PC-3 (cell line): ENCODE measurements around the gene LRRFIP1. TPM values are rescaled to one million over a fixed set of nuclear protein-coding genes. Genes with fewer than 3 reads are reported as not detected.

ENCODE experiments used
- ATAC-seq: fragments of 200-7000 bp; cut with Tn5 transposase; 2 replicates; pipeline ENCODE4 v1.9.1; 2020; ENCODE audit warnings: mild to moderate bottlenecking, moderate library complexity
- BruUV-seq: library from RNA; stranded (reverse); fragments of 400-500 nt; replicated peaks from 2 replicates; lab custom pipeline; 2021; lab: Mats Ljungman, UMichigan
- CTCF ChIA-PET: fragments of 300-600 bp; sonication (Branson Sonifier 250); formaldehyde crosslinking; loops from one replicate; lab custom pipeline; 2022; ENCODE audit warnings: antibody characterized with exemption; lab: Charles Lee
- POLR2A ChIA-PET: fragments of 300-600 bp; sonication (Branson Sonifier 250); formaldehyde crosslinking; loops from one replicate; lab custom pipeline; 2022; ENCODE audit warnings: antibody characterized with exemption; ENCODE audit not compliant: unreplicated experiment; lab: Charles Lee
- DNase-seq: peaks from one replicate; pipeline ENCODE4 v3.0.0-alpha.2; 2015
- H2AFZ ChIP-seq: fragments of 300-600 bp; sonication (generic); 2 replicates; pipeline ENCODE4 v1.6.0; 2016; ENCODE audit warnings: antibody characterized with exemption, low read length
- H3F3A ChIP-seq: fragments of 300-600 bp; sonication (generic); one replicate; pipeline ENCODE4 v1.6.0; 2017; ENCODE audit warnings: antibody characterized with exemption, low read length, control low read depth, mild to moderate bottlenecking; ENCODE audit not compliant: unreplicated experiment
- H3K27ac ChIP-seq: fragments of 300-600 bp; sonication (generic); 2 replicates; pipeline ENCODE4 v1.5.1; 2016; ENCODE audit warnings: mild to moderate bottlenecking, low read length
- H3K27me3 ChIP-seq: fragments of 300-600 bp; sonication (generic); 2 replicates; pipeline ENCODE4 v1.6.1; 2016; ENCODE audit warnings: low read length, mixed read lengths
- H3K36me3 ChIP-seq: fragments of 300-600 bp; sonication (generic); 2 replicates; pipeline ENCODE4 v1.6.1; 2016; ENCODE audit warnings: low read depth, mixed run types, low read length, mixed read lengths
- H3K4me1 ChIP-seq: fragments of 300-600 bp; sonication (generic); 2 replicates; pipeline ENCODE4 v1.5.1; 2016; ENCODE audit warnings: low read length; ENCODE audit not compliant: insufficient read depth
- H3K4me2 ChIP-seq: fragments of 300-600 bp; sonication (generic); 2 replicates; pipeline ENCODE4 v1.6.0; 2016; ENCODE audit warnings: low read length
- H3K4me3 ChIP-seq: fragments of 300-600 bp; sonication (generic); 2 replicates; pipeline ENCODE4 v1.5.1; 2016; ENCODE audit warnings: mild to moderate bottlenecking, low read length, mixed read lengths
- H3K79me2 ChIP-seq: fragments of 300-600 bp; sonication (generic); 2 replicates; pipeline ENCODE4 v1.6.1; 2017; ENCODE audit warnings: low read length, mixed read lengths
- H3K9ac ChIP-seq: fragments of 300-600 bp; sonication (generic); 2 replicates; pipeline ENCODE4 v1.6.0; 2016; ENCODE audit warnings: mild to moderate bottlenecking, low read length
- H3K9me2 ChIP-seq: fragments of 300-600 bp; sonication (generic); replicated peaks from 2 replicates; pipeline ENCODE4 v1.6.1; 2016; ENCODE audit warnings: mixed run types, low read length, mixed read lengths
- H3K9me3 ChIP-seq: fragments of 300-600 bp; sonication (generic); 2 replicates; pipeline ENCODE4 v1.6.1; 2016; ENCODE audit warnings: low read length, mixed read lengths
- H4K20me1 ChIP-seq: fragments of 300-600 bp; sonication (generic); 2 replicates; pipeline ENCODE4 v1.6.1; 2016; ENCODE audit warnings: low read length, mixed read lengths
- EZH2 ChIP-seq: fragments of 300-600 bp; sonication (generic); IDR thresholded peaks from one replicate; pipeline ENCODE4 v1.6.1; 2017; ENCODE audit warnings: antibody characterized with exemption, mild to moderate bottlenecking, low read length; ENCODE audit not compliant: unreplicated experiment
- EZH2phosphoT487 ChIP-seq: fragments of 300-600 bp; sonication (generic); IDR thresholded peaks from 2 replicates; pipeline ENCODE4 v1.6.1; 2018; ENCODE audit warnings: mild to moderate bottlenecking, antibody characterized with exemption, low read length, borderline replicate concordance
- intact Hi-C: fragments of 100-400 bp; cut with micrococcal nuclease; formaldehyde crosslinking; loops from 2 replicates; pipeline ENCODE4 v1.9.0; 2023
- total RNA-seq: library from RNA; depleted of rRNA; stranded (reverse); fragments of >200 nt; gene quantifications from 2 replicates; pipeline ENCODE4 v1.2.3, GENCODE V29; 2014
- TF ChIP-seq, protein P1 (sequence below): fragments of 300-600 bp; sonication (generic); conservative IDR thresholded peaks from 2 replicates; pipeline ENCODE4 v1.5.1; 2017; ENCODE audit warnings: antibody characterized with exemption, low read depth, mild to moderate bottlenecking, low read length

The LRRFIP1 gene
- total RNA-seq, 1 experiment from 2014 or later: 87.8 TPM

DNA sequence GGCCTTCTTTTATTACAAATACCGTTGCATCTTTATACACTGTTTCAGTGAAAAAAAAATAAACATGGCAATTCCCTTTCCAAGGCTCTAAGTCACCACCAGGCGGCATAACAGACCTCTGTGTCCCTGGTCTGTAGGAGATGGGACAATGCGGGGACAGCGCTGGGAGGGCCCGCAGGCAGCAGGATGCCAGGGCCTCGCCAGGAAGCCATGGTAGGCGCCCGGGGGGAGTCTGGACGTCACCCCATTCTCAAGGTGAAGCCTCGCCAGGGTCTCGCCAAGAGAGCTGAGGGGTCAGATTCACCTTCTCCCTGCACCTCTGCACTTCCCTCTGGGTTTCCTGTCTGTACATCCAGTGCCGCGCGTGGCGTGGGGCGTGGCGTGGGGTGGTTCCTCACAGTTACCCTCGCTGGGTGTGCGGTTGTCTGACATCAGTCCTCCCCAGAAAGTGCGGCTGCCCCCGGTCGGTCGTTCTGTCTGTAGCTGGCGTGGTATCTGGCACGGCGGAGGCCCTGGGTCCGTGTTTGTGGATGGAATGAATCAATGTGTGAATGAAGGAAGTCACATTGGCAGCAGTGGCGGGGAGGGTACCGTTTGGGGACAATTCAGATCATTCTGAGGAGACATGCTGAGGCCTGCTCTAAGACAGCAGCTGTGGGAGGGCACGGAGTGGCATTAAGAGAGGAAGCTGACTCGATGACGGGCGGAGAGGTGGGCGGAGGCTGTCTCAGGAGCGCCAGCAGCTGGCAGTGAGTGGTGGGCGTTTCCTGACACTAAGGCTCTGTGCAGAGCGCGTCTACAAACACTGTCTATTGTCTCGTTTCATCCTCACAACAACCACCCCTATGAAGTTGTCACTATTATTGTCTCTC lies 46.0 kb downstream of the LRRFIP1 start:
- Histone ChIP-seq H3K79me2 (no peaks in the 10 kb centered on the region), H3K27me3 (no peaks in the 10 kb centered on the region), H4K20me1 (no peaks in the 10 kb centered on the region), H3K9ac (peak overlapping the region; percentile 49), H3K4me2 (peak overlapping the region; percentile 97), H2AFZ (peak overlapping the region; percentile 85), H3K27ac (no peak overlapping the region), H3K36me3 (no peaks in the 10 kb centered on the region), H3K4me3 (peak overlapping the region; percentile 71), H3K4me1 (peaks cover 22% of the 10 kb centered on the region), H3F3A (no peaks in the 10 kb centered on the region), H3K9me2 (no peaks in the 10 kb centered on the region), H3K9me3 (no peaks in the 10 kb centered on the region)
- TF ChIP-seq, protein P1, sequence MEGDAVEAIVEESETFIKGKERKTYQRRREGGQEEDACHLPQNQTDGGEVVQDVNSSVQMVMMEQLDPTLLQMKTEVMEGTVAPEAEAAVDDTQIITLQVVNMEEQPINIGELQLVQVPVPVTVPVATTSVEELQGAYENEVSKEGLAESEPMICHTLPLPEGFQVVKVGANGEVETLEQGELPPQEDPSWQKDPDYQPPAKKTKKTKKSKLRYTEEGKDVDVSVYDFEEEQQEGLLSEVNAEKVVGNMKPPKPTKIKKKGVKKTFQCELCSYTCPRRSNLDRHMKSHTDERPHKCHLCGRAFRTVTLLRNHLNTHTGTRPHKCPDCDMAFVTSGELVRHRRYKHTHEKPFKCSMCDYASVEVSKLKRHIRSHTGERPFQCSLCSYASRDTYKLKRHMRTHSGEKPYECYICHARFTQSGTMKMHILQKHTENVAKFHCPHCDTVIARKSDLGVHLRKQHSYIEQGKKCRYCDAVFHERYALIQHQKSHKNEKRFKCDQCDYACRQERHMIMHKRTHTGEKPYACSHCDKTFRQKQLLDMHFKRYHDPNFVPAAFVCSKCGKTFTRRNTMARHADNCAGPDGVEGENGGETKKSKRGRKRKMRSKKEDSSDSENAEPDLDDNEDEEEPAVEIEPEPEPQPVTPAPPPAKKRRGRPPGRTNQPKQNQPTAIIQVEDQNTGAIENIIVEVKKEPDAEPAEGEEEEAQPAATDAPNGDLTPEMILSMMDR: peak; percentile 85
- no peak for TF ChIP-seq EZH2
- POLR2A ChIA-PET: interaction anchor here (0.5 to 0.6 kb wide), 3 partner anchors 72 to 327 kb away, joined by 3 to 4 read pairs (median 4); no protein-coding TSS in a partner anchor
- intact Hi-C loops: loop anchor here (1.0 kb wide), 4 partner anchors 14 to 101 kb away; no protein-coding TSS in a partner anchor
- ATAC-seq (peak; percentile 82), DNase-seq (peak; percentile 77)
- no TSS peak for BruUV-seq
- CTCF ChIA-PET: interaction anchor here (0.6 to 2.6 kb wide), 10 partner anchors 12 to 425 kb away, joined by 3 to 18 read pairs (median 4); no protein-coding TSS in a partner anchor

DNA sequence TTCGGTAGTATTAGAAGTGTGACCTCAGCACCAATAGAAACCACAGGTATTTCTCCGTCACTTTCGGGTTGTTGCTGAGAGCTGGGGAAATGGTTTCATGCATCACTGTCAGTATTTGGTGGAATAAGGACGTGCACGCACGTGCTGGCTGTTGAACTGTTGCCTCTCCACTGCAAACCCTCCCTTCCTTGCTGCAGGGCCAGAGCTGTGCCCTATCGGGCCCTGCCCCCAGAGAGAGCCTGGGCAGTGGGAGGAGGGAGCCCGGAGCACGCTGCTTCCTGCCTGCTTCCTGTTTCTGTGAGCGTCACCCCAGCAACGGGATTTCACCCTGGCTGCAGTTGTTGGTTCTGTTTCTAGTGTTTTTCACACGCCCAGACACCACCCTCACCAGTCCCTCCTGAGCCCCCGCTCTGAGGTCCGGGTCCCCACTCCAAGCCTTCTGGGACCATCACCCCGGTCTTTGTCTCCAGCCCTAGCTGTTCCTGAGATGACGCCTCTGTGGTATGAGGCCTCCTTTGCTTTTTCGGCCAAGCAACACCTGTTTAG lies 47.4 kb downstream of the LRRFIP1 start:
- Histone ChIP-seq H3K79me2 (no peaks in the 10 kb centered on the region), H3K36me3 (no peaks in the 10 kb centered on the region), H3K4me1 (peaks cover 22% of the 10 kb centered on the region), H3F3A (no peaks in the 10 kb centered on the region), H4K20me1 (no peaks in the 10 kb centered on the region), H3K4me3 (no peak overlapping the region), H3K27me3 (no peaks in the 10 kb centered on the region), H2AFZ (peak overlapping the region; percentile 58), H3K9ac (no peak overlapping the region), H3K27ac (no peak overlapping the region), H3K9me2 (no peaks in the 10 kb centered on the region), H3K4me2 (peak overlapping the region; percentile 30), H3K9me3 (no peaks in the 10 kb centered on the region)
- BruUV-seq: no TSS peak
- ChIA-PET CTCF (interaction anchor here (0.6 to 2.2 kb wide), 5 partner anchors 11 to 70 kb away, joined by 3 to 13 read pairs (median 4); no protein-coding TSS in a partner anchor), POLR2A (no interaction called here)
- no peak for TF ChIP-seq EZH2phosphoT487
- TF ChIP-seq, protein P1: no peak
- no peak for TF ChIP-seq EZH2
- intact Hi-C loops: no loop called here
- ATAC-seq (peak; percentile 74), DNase-seq (peak; percentile 41)
